GM21786 (cell line): ENCODE measurements around the gene CALY.

ENCODE experiments used
- ATAC-seq: cut with Tn5 transposase; IDR thresholded peaks from one replicate; pipeline ENCODE4 v1.9.1; 2021; ENCODE audit not compliant: unreplicated experiment

Gene CALY

DNA sequence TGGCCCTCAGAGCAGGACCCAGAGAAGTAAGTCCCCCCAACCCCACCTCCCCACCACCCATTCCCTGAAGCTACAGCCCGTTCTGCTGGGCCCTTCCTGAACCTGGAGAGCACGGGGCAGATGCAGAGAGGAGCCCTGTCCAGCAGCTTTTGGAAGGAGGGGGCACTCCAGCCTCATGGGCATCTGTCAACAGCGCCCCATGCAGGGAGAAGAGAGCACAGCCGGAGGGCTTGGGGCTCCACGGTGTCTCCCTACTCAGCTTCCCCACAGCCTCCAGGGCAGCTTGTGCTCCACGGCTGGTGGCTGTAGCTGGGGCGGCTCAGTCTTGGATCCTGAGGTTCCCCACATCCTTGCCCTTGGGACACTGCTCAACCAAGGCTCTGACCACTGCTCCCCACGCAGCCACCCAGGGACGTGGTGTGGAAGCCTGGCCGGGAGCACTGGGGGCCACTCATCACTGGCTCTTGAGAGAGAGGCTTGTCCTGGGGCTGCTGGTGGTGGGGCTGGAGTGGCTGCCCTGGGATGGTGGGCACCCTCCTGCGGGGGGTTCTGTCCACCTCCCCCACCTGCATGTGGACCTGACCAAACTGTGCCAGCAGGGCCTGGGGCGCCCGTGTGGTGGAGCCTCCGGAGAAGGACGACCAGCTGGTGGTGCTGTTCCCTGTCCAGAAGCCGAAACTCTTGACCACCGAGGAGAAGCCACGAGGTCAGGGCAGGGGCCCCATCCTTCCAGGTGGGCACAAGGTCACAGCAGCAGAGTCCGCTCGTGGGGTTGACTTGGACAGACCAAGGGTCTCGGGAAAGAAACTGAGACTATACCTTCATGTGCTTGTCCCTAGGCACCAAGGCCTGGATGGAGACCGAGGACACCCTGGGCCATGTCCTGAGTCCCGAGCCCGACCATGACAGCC is 15.0 kb upstream of the CALY start:
- ATAC-seq = no peak

DNA sequence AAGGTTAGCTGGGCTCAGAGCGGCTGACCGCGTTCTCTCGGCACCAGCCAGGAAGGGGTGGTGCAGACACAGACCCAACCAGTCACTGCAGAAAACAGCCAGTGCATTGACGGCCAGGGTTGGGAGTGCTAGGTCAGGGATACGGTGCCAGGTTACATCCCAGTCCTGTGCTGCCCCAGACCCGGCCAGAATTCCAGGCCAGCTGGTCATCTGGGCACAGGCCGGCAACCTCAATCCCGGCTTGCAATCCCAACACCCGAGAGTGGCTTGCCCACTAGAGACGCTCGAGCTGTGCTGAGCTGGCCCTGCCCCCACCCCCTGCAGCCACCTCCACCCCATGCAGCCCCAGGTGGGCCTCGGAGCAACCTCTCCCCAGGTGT is 14.2 kb upstream of the CALY start:
- no peak for ATAC-seq

DNA sequence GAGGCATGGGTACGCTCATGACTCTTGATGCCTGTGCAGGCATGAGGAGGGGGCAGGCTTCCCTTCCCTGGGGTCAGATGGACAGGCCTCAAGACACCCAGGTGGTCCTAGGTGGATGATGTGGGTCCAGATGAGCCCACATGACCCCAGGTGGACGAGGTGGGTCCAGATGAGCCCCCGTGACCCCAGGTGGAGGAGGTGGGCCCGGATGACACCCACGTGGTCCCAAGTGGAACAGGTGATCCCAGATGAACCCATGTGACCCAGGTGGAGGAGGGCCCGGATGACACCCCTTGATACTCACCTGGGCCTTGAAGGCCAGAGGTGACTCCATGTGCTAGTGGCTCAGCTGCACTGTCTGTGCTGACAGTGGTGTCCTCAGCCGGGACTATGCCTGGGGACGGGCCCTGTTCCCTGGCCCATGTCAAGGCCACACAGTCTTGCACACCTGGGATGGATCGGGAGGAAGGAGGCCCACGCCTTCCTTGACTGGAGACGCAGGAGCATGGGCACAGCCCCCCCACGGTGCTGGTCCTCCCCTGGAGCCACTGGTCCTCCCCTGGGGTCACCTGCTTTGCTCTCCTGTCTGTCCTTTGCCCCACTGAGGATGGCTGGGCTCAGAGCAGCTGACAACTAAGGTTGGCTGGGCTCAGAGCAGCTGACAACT is 13.7 kb upstream of the CALY start:
- no peak for ATAC-seq

DNA sequence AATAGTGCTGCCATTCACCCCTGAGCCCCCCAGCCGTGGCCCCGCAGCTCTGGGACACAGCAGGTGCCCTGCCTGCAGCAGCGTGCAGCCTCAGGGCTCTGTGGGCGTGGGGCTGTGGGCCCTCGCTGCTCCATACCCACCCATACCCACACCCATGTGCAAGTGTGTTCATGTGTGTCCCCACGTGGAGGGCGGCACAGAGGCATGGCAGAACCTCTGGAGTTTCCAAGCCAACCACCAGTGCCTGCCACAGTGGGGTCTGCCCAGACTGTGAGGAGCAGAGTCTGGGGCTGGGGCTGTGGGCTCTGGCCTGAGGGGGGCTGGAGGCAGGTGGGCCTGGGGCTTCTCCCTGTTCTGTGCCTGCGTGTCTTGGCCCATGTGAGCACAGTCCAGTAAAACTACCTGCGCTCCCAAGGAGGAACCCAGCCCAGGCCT is 12.9 kb upstream of the CALY start:
- ATAC-seq = no peak

DNA sequence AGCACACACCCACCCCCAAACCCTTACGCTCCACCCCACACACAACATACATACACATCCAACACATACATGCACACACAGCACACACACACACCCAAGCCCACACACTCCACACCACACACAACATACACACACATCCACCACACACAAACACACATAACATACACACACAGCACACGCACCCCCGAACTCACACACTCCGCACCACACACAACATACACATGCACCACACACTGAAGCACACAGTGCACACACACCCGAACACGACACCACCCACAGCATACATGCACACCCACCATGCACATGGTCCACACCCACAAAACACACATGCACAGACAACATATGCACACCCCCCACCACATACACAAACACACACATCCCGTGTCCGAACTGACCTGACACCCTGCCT is 12.5 kb upstream of the CALY start:
- no peak for ATAC-seq

DNA sequence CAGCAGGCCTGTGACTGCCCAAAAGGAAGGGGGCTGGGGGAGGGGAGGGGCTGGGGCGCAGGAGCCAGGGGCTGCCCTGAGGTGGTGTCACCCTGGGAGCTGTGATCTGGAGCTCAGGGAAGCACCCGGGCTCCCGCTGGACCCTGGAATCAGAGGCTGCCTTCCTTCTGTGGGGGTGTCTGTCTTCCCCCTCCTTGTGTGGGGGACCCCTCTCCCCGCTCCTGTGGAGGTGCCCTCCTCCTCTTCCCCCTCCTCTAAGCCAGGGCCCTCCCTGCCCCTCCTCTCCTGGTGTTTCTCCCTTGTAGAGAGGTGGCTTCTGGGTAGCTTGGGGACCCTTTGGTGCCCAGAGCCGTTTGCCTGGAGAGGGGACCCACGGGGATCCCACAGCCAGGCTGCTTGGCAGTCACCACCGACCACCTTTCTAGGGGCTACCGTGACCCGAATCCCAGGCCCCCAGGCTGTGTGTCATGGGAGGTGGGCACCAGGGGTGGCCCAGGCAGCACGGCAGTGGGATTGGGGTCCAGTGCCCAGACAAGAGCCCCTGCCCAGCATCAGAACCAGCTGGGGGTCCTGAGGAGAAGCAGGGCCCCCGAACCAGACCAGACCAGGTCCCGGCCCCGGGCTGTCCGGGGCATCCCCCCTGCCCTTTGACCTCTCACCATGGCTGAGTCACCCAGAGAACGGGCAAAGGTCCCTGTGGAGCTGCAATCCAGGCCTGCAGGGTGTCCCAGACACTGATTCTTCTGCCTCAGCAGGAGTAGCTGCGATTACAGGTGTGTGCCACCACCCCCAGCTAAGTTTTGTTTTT is 11.2 kb upstream of the CALY start:
- ATAC-seq = no peak

DNA sequence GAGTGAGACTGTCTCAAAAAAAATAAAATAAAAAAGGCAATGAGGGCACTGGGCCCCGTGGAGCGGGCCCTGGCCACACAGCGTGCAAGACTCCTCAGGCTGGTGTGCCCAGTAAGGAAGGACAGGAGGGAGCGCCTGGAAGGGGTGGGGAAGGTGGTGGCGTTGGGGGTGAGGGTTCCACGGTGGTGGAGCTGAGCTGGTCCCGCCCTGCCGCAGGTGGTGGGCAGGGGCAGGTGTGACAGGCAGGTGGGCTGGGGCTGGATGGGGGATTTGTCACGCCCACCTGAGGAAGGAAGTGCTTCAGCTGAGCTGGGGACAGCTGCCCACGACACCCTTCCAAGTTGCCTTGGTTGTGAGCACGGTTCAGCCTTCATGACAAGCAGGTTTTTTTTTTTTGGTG is 9.7 kb upstream of the CALY start:
- ATAC-seq = no peak

DNA sequence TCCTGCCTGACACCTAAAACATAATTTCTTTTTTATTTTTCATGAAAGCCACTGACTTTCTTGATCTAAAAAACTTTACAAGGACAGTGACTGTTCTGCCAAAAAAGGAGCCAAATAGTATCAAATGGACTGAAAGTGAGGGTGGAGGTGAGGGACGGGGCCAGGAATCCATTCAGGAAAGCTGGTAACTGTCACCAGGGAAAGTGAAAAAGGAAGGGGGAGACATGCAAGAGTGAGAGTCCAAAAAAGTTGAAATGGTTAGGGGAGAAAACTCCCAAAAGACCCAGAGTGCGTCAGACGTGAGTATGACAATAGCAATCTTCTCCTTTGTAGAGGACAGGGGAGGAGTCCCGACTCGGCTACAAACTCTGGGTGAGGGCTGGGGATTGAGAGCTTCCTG is 7.5 kb upstream of the CALY start:
- ATAC-seq = no peak

DNA sequence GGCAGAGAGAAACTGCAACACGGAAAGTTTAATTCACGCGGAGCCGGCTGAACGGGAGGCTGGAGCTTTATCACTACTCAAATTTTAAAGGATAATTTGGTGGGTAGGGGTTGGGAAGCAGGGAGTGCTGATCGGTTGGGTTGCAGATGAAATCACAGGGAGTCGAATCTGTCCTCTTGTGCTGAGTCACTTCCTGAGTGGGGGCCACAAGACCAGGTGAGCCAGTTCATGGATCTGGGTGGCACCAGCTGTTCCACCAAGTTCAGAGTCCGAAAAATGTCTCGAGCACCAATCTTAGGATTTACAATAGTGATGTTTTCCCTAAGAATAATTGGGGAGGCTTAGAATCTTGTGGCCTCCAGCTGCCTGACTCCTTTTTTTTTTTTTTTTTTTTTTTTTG is 6.9 kb upstream of the CALY start:
- ATAC-seq = no peak

DNA sequence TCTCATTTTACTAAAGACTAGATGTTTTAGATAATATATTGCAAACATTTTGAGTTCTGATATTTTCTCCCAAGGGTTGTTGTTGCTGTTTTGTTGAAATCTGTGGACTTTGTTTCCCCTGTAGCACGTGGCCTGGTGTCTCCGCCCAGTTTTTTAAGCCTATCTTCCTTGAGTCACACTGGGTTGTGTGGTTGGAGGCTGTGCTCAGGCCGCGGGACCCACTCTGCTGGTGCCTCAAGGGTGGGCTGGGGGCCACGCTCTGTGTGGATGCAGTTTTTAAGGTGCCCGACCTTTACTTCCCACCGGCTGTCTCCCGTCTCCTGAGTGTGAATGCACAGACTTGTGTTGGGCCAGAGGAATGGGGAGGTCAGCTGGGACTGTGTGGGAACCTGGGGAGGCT is 6.2 kb upstream of the CALY start:
- no peak for ATAC-seq

DNA sequence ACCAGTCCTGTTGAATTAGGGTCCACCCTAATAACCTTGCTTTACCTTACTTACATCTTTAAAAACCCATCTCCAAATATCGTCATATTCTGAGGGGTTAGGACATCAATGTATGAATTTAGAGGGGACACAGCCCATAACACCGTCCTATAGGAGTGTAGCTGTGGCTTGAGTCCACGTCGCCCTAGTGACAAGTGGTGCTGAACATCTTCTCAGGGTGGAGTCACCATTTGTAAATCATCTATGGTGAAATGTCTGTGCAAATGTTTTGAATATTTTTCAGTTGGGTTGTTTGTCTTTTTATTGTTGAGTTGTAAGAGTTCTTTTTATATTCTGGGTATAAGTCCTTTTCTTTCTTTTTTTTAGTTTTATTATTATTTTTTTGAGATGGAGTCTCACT is 5.3 kb upstream of the CALY start:
- ATAC-seq = no peak

DNA sequence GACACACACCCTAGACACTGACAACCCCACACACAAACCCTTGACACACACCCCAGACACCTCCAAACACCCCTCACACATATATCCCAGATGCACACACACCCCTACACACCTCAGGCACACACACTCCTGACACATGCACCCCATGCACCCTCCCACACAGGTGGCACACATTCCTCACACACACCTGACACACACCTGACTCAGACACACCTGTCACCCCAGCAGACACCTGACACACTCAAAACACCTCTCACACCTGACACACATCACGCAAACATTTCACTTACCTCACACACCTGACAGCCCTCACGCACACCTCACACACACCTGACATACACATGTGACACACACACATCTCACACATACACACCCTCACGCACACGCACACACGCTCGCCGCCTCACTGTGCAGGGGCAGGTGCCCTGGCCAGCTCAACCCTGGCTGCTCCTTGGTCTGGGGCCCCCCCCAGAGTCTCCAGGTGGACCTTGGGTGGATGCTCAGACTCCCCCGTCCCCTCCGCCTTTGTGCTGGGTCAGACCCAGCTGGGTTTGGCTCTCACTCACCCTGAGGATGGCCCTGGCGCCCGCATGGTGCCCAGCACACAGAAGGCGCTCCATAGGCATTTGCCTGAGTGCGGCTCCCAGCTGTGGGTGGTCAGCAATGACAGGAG is 3.1 kb upstream of the CALY start:
- no peak for ATAC-seq

DNA sequence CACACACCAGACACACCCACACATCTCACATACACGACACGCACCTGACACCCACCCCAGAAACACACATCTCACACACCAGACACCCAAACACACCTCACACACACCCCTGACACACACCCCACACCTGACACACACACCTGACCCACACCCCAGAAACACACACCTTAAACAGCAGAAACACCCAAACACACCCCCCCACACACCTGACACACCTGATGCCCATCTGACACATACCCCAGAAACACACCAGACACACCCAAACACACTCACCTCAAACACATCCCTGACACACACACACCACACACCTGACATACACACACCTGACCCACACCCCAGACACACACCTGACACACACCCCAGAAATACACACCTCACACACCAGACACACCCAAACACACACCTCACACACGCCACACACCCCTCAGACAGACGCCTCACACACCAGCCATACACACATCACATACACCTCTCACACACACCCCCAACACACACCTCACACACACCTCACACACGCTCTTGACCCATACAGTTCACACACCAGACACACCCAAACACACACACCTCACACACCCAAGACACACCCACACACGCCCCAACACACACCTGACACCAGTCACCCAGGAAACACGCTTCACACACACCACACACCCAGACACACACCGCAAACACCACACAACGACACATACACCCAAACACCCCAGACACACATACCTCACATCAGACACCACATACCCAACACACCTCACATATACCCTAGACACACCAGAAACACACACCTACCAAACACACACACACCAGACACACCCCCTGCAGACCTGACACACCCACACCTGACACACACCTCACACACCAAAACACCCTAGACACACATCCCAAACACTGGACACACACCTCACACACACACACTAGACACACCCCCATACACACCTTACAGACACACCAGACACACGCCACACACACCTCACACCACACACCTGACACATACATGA is 1.7 kb upstream of the CALY start:
- no peak for ATAC-seq

DNA sequence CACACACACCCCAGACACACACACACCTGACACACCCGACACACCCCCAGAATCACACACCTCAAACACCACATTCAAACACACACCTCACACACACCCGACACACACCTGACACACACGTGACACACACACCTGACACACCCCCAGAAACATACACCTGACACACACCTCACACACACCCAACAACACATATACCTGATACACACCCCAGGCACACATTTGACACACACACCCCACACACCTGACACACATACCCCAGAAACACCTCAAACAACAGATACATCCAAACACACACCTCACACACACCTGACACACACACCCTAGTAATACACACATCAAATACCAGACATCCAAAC is 652 bp upstream of the CALY start:
- ATAC-seq = no peak

DNA sequence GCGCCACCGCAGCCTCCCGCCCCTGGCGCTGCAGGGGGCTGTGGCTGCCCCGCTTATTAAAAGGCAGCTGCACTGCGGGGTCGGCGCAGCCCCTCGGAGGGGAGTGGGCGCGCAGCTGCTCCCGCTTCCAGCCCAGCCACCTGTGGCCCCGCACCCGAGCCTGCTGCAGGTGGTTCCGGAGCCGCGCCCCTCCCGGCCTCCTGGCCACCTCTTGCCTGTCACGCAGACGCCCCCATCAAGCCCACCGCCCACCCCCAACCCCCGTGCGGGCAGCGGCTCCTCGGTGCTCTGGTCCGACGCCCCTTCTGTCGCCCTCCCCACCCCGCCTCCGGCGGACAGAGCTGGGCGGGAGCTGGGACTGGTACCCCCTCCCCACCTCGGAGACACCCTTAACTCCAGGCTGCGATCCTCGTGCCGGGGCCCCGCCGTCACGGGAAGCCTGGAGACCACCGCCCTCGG is 549 bp downstream of the CALY start:
- no peak for ATAC-seq

DNA sequence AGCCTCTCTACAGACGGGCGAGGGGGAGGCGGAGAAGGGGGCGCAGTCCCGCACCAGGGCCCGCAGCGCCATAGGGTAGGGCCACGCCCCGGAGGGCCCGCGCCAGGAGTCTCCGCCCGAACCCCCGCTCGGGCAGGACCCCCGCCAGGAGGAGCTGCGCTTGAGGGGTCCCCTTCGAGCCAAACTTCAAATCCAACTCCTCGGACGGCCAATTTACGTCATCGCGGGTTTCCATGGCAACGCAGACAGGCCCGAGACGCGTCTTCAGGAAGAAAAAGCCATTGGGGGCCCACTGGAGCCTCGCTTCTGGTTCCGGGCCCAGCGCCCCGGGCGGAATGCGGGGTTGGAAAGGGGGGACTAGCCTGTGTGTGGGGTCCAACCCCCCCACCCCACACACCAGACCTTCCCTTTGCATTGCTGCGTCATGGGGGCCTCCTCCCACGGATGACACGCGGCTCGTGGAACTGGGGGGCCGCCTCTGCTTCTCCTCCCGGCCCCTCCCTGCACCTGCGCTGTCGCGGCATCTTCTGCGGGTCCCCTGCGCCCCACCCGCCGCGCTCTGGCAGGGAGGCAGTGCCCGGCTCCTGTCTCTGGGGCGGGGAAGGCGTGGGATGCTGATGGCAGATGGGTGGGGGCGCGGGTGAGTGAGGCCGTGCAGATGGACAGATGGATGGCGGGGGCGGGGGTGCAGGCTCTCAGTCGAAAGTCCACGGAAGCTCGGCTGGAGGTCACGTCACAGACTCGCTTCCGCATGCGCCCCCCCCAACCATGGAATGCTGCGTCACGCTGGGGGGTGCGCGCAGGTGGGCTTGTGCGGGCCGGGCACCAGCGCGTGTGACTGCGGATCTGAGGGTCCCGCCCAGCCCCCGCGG is 1.2 kb downstream of the CALY start:
- no peak for ATAC-seq

DNA sequence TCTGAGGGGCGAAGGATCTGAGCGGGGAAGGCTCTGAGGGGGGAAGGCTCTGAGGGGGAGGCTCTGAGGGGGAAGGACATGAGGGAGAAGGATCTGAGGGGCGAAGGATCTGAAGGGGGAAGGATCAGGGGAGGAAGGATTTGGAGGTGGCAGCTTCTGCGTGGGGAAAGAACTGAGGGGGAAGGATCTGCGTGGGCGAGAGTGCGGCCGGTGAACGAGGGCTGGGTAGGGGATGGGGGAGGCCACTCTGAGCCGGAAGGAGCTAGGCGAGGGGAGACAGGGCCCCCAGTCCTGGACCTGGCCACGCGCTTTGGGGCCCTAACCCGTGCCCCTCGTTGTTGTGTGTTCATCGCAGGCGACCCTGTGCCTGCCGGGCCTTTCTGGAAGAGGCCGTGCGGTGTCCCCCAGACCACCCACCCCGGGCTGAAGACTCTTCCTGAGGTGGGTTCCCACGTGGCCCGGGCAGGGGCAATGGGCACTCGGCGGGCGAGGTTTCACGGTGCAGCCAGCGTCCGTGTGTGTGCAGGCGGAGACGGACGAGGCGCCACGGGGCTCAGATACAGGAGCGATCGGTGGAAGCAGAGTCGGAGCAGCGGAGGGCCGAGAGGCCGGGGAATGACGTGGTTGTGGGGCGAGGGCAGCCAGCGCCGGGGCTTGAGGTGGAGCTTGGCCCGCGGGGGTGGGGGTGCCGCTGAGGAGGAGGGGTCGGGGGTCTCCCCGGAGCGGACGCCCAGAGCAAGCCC is 2.0 kb downstream of the CALY start:
- ATAC-seq = no peak

DNA sequence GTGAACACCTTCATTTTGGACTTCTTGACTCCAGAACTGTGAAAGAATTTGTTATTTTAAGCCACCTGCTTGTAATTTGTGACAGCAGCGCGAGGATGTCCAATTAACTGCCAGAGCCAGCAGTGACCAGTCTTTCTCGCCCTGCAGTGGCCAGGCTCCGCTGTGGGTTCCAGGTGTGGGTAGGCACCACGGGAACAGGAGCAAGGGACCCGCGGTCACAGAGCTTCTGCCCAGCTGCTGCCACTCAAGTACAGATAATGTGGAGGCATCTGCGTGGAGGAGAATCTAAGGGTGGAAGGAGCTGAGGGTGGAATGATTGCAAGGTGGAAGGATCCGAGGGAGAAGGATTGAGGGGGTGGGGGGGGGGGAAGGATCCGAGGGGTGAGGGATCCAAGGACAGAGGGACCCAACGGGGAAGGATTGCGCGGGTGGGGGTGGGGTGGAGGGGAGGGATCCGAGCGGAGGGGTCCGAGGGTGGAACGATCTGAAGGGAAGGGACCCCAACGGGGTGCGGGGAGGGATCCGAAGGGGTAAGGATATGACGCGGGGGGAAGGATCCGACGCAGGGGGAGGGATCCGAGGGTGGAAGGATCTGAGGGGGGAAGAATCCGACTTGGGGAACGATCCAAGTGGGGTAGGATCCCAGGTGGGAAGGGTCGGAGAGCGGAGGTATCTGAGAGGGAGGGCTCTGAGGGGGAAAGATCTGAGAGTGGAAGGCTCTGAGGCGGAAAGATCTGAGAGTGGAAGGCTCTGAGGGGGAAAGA is 3.6 kb downstream of the CALY start:
- no peak for ATAC-seq
